Astrocyte (in vitro differentiated cells and primary cell): ENCODE data around the gene C1R. TPM values are rescaled to one million over a fixed set of nuclear protein-coding genes. Genes with fewer than 3 reads are reported as not detected.

Experiments
- DNase-seq: peaks from one replicate; pipeline ENCODE4 v3.0.0-alpha.2; 2010; ENCODE audit warnings: low read depth
- FAIRE-seq: peaks from 2 replicates; lab custom pipeline; 2011; peaks lifted over from hg19 to GRCh38; lab: Jason Lieb, UNC
- H2AFZ ChIP-seq: 2 replicates; pipeline ENCODE4 v1.6.0; 2012; ENCODE audit warnings: low read depth, low read length, inconsistent platforms
- H3K27ac ChIP-seq: 2 replicates; pipeline ENCODE4 v1.5.1; 2011; ENCODE audit warnings: low read depth, low read length, inconsistent platforms
- H3K27me3 ChIP-seq: 2 replicates; pipeline ENCODE4 v1.6.0; 2011; ENCODE audit warnings: low read length, inconsistent platforms; ENCODE audit not compliant: insufficient read depth
- H3K36me3 ChIP-seq: 2 replicates; pipeline ENCODE4 v1.5.1; 2011; ENCODE audit warnings: low read length, inconsistent platforms; ENCODE audit not compliant: insufficient read depth
- H3K4me1 ChIP-seq: 2 replicates; pipeline ENCODE4 v1.5.1; 2011; ENCODE audit warnings: low read length, inconsistent platforms; ENCODE audit not compliant: insufficient read depth
- H3K4me2 ChIP-seq: 2 replicates; pipeline ENCODE4 v1.6.0; 2012; ENCODE audit warnings: low read length, inconsistent platforms
- H3K4me3 ChIP-seq: 2 replicates; pipeline ENCODE4 v1.5.1; 2011; ENCODE audit warnings: low read depth, mild to moderate bottlenecking, low read length, inconsistent platforms; ENCODE audit not compliant: insufficient read depth
- H3K79me2 ChIP-seq: 2 replicates; pipeline ENCODE4 v1.6.0; 2012; ENCODE audit warnings: mild to moderate bottlenecking, low read length, inconsistent platforms; ENCODE audit not compliant: insufficient read depth
- H3K9ac ChIP-seq: 2 replicates; pipeline ENCODE4 v1.6.0; 2012; ENCODE audit warnings: mild to moderate bottlenecking, low read length, inconsistent platforms
- H3K9me3 ChIP-seq: 2 replicates; pipeline ENCODE4 v1.5.1; 2012; ENCODE audit warnings: low read depth, mild to moderate bottlenecking, low read length, inconsistent platforms; ENCODE audit not compliant: insufficient read depth
- H4K20me1 ChIP-seq: 2 replicates; pipeline ENCODE4 v1.6.0; 2012; ENCODE audit warnings: low read length, inconsistent platforms; ENCODE audit not compliant: insufficient read depth
- H3K27ac Mint-ChIP-seq: one replicate; pipeline ENCODE4 v1.8.0; 2021; ENCODE audit warnings: mild to moderate bottlenecking, mixed read lengths; ENCODE audit not compliant: unreplicated experiment
- H3K27me3 Mint-ChIP-seq: one replicate; pipeline ENCODE4 v1.8.0; 2021; ENCODE audit warnings: low read depth, mixed read lengths; ENCODE audit not compliant: unreplicated experiment
- H3K36me3 Mint-ChIP-seq: one replicate; pipeline ENCODE4 v1.8.0; 2021; ENCODE audit warnings: low read depth, mixed read lengths; ENCODE audit not compliant: unreplicated experiment
- H3K4me1 Mint-ChIP-seq: one replicate; pipeline ENCODE4 v1.8.0; 2021; ENCODE audit warnings: low read depth, mixed read lengths; ENCODE audit not compliant: unreplicated experiment
- H3K4me3 Mint-ChIP-seq: one replicate; pipeline ENCODE4 v1.8.0; 2021; ENCODE audit warnings: mild to moderate bottlenecking, moderate library complexity, mixed read lengths; ENCODE audit not compliant: unreplicated experiment
- H3K9me3 Mint-ChIP-seq: one replicate; pipeline ENCODE4 v1.8.0; 2021; ENCODE audit warnings: mild to moderate bottlenecking, mixed read lengths; ENCODE audit not compliant: unreplicated experiment
- CTCF ChIP-seq: IDR thresholded peaks from 2 replicates; pipeline ENCODE4 v1.5.1; 2011; ENCODE audit warnings: low read depth, mild to moderate bottlenecking, inconsistent platforms, low read length, moderate library complexity; ENCODE audit not compliant: insufficient read depth
- EZH2 ChIP-seq: IDR thresholded peaks from 2 replicates; pipeline ENCODE4 v1.6.1; 2012; ENCODE audit warnings: mild to moderate bottlenecking, low read length, inconsistent platforms; ENCODE audit not compliant: insufficient read depth
- total RNA-seq: library from RNA; stranded (reverse); gene quantifications from 2 replicates; pipeline ENCODE4 v1.2.1, GENCODE V29; 2021

Gene C1R
- total RNA-seq, 1 donor from 2014 or later: 0.86 TPM

DNA sequence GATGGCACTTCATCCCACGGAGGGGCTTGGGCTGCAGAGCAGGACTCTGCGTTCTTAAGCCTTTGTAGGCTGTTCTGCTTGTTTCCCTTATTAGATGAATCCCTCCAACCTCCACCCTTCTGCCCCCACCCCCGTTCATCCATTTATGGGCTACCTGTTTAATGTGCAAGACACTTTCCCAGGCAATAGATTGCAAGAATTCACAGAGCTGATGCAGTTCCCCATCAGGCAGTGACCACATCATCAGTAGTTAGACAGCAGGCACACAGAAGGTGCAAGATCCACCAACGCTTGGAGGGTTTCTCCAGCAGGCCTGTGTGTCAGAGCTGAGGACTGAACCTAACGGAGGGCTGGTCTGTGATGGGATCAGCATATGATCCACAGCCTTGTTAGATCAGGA, 1.2 kb upstream of the C1R start:
- Mint-ChIP-seq H3K27me3 (peaks cover 23% of the 10 kb centered on the region), H3K36me3 (peaks cover 9% of the 10 kb centered on the region), H3K4me1 (no peaks in the 10 kb centered on the region), H3K4me3 (no peak overlapping the region), H3K9me3 (peaks cover 2% of the 10 kb centered on the region), H3K27ac (no peak overlapping the region)
- DNase-seq: no peak
- Histone ChIP-seq H3K36me3 (no peaks in the 10 kb centered on the region), H3K4me3 (no peak overlapping the region), H3K4me2 (no peak overlapping the region), H3K4me1 (peaks cover 5% of the 10 kb centered on the region), H2AFZ (no peak overlapping the region), H3K9ac (no peak overlapping the region), H3K27me3 (peaks cover 7% of the 10 kb centered on the region), H3K27ac (no peak overlapping the region), H3K9me3 (no peaks in the 10 kb centered on the region), H4K20me1 (no peaks in the 10 kb centered on the region), H3K79me2 (no peaks in the 10 kb centered on the region)
- no peak for FAIRE-seq
- TF ChIP-seq CTCF: no peak
- no peak for TF ChIP-seq EZH2

DNA sequence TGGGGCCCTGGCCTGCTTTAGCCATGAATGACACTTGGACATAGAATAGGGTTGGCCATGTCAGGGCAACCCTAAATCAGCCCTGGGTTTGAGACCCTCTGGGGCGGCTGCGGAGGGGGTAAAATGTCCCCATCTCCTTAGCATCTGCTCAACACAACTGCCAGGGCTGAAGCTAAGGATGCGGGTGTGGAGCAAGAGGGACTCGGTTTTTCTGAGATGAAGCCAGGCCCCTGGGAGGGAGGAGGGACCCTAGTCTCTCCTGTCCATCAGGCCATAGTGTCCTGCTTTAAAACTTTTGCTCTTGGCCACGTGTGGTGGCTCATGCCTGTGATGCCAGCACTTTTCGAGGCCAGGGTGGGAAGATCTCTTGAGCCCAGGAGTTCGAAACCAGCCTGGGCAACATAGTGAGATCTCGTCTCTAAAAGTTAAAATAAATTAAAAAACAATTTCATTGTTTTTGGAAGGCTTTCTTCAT, 778 bp upstream of the C1R start:
- no peak for DNase-seq
- Mint-ChIP-seq H3K4me3 (no peak overlapping the region), H3K36me3 (peaks cover 6% of the 10 kb centered on the region), H3K9me3 (peaks cover 2% of the 10 kb centered on the region), H3K4me1 (no peaks in the 10 kb centered on the region), H3K27me3 (peaks cover 27% of the 10 kb centered on the region), H3K27ac (no peak overlapping the region)
- no peak overlapping the region for H3K27ac ChIP-seq
- H3K27me3 ChIP-seq: peaks cover 9% of the 10 kb centered on the region
- no peaks in the 10 kb centered on the region for H3K79me2 ChIP-seq
- H3K36me3 ChIP-seq: no peaks in the 10 kb centered on the region
- peak overlapping the region; percentile 65 for H2AFZ ChIP-seq
- H3K4me2 ChIP-seq: no peak overlapping the region
- H3K9ac ChIP-seq: no peak overlapping the region
- no peak for FAIRE-seq
- TF ChIP-seq EZH2: no peak
- no peak for TF ChIP-seq CTCF
- H3K4me3 ChIP-seq: no peak overlapping the region
- no peaks in the 10 kb centered on the region for H3K9me3 ChIP-seq
- H3K4me1 ChIP-seq: peaks cover 5% of the 10 kb centered on the region
- H4K20me1 ChIP-seq: no peaks in the 10 kb centered on the region

- no peaks in the 10 kb centered on the region for H3K9me3 ChIP-seq
- Mint-ChIP-seq H3K4me1 (no peaks in the 10 kb centered on the region), H3K27me3 (peaks cover 35% of the 10 kb centered on the region), H3K4me3 (peak overlapping the region; percentile 40), H3K27ac (no peak overlapping the region), H3K36me3 (peaks cover 2% of the 10 kb centered on the region), H3K9me3 (peaks cover 2% of the 10 kb centered on the region)
- peak overlapping the region; percentile 86 for H3K4me2 ChIP-seq
- no peak for DNase-seq
- peak overlapping the region; percentile 56 for H3K4me3 ChIP-seq
- H3K27me3 ChIP-seq: peaks cover 9% of the 10 kb centered on the region
- TF ChIP-seq EZH2 (no peak), CTCF (no peak)
- H4K20me1 ChIP-seq: no peaks in the 10 kb centered on the region
- H3K36me3 ChIP-seq: no peaks in the 10 kb centered on the region
- peak overlapping the region; percentile 73 for H3K9ac ChIP-seq
- H3K27ac ChIP-seq: no peak overlapping the region
- H3K4me1 ChIP-seq: peaks cover 5% of the 10 kb centered on the region
- no peak for FAIRE-seq
- no peaks in the 10 kb centered on the region for H3K79me2 ChIP-seq
- H2AFZ ChIP-seq: peak overlapping the region; percentile 93
Measured at GRCh38 chr12:7091660-7092228, 501 bp downstream of the C1R start.
